IMR-90 (cell line): ENCODE data around the gene FLT4.

Experiments
- BHLHE40 ChIP-seq: fragments of 150-350 bp; IDR thresholded peaks from 2 replicates; pipeline ENCODE4 v1.6.1; 2016; ENCODE audit warnings: mild to moderate bottlenecking, low read depth, low read length
- CEBPB ChIP-seq: IDR thresholded peaks from 2 replicates; pipeline ENCODE4 v1.6.1; 2012; ENCODE audit warnings: low read depth, low read length, improper control_type of control experiment
- CHD1 ChIP-seq: IDR thresholded peaks from 2 replicates; pipeline ENCODE4 v1.6.1; 2012; ENCODE audit warnings: low read depth, low read length, improper control_type of control experiment
- CTCF ChIP-seq: conservative IDR thresholded peaks from 2 replicates; pipeline ENCODE4 v1.5.1; 2012; ENCODE audit warnings: mild to moderate bottlenecking, low read depth, low read length, improper control_type of control experiment
- ELK1 ChIP-seq: fragments of 150-350 bp; IDR thresholded peaks from 2 replicates; pipeline ENCODE4 v1.6.1; 2016; ENCODE audit warnings: low read depth, mild to moderate bottlenecking, low read length, moderate library complexity, borderline replicate concordance
- FOS ChIP-seq: fragments of 150-350 bp; IDR thresholded peaks from 2 replicates; pipeline ENCODE4 v1.6.1; 2016; ENCODE audit warnings: low read depth, low read length
- MAFK ChIP-seq: IDR thresholded peaks from 2 replicates; pipeline ENCODE4 v1.6.1; 2012; ENCODE audit warnings: low read depth, low read length, improper control_type of control experiment
- MAZ ChIP-seq: IDR thresholded peaks from 2 replicates; pipeline ENCODE4 v1.6.1; 2012; ENCODE audit warnings: low read depth, mild to moderate bottlenecking, low read length, improper control_type of control experiment, moderate library complexity, borderline replicate concordance
- MXI1 ChIP-seq: IDR thresholded peaks from 2 replicates; pipeline ENCODE4 v1.6.1; 2012; ENCODE audit warnings: low read depth, mild to moderate bottlenecking, low read length, moderate library complexity, borderline replicate concordance
- POLR2A ChIP-seq: IDR thresholded peaks from 2 replicates; pipeline ENCODE4 v1.6.1; 2012; ENCODE audit warnings: mild to moderate bottlenecking, low read depth, low read length
- RCOR1 ChIP-seq: IDR thresholded peaks from 2 replicates; pipeline ENCODE4 v1.6.1; 2012; ENCODE audit warnings: mild to moderate bottlenecking, low read length, improper control_type of control experiment; ENCODE audit not compliant: insufficient replicate concordance
- RFX5 ChIP-seq: IDR thresholded peaks from 2 replicates; pipeline ENCODE4 v1.8.0; 2012; ENCODE audit warnings: low read depth, mild to moderate bottlenecking, low read length, moderate library complexity
- USF2 ChIP-seq: fragments of 150-350 bp; IDR thresholded peaks from 2 replicates; pipeline ENCODE4 v1.6.1; 2017; ENCODE audit warnings: mild to moderate bottlenecking, antibody characterized with exemption, low read length, low read depth

GRCh38 chr5:180595046-180595379, 54.4 kb downstream of the FLT4 start:
- TF ChIP-seq ELK1 (no peak), CTCF (no peak), USF2 (no peak), POLR2A (no peak), RFX5 (no peak), MAZ (no peak), MXI1 (no peak), CEBPB (no peak), BHLHE40 (no peak), RCOR1 (no peak), MAFK (no peak), FOS (no peak), CHD1 (no peak)
